Iris pigment epithelial cell (primary cell): Measurements from ENCODE around the gene MARK4.
"Not testable (repeated sequence)": the region's sequence is repeated elsewhere in the genome, so short reads cannot be mapped to it uniquely, and the experiment has no call there.

ENCODE experiments used
- DNase-seq: peaks from one replicate; pipeline ENCODE4 v3.0.0-alpha.2; 2011; ENCODE audit warnings: low read depth

The MARK4 gene

GRCh38 chr19:45244133-45244794, 6.8 kb upstream of the MARK4 start:
- no peak for DNase-seq

GRCh38 chr19:45245334-45245787, 5.7 kb upstream of the MARK4 start, which contains the start of gene EXOC3L2:
Gene EXOC3L2, minus strand, starts transcription at chr19:45245407. Its CDS starts 6,362 bp downstream, at chr19:45239045.
- DNase-seq: no peak

- no peak for DNase-seq
These were observed 5.2 kb upstream of the MARK4 start for GRCh38 chr19:45245826-45246225.

GRCh38 chr19:45247136-45247535, 3.9 kb upstream of the MARK4 start:
- DNase-seq: no peak

- no peak for DNase-seq
These were observed 1.6 kb upstream of the MARK4 start for GRCh38 chr19:45249261-45250033.

GRCh38 chr19:45250216-45250831, 747 bp upstream of the MARK4 start:
- DNase-seq: no peak

- DNase-seq: no peak
These were observed 632 bp downstream of the MARK4 start for GRCh38 chr19:45251452-45252354.

GRCh38 chr19:45253396-45254027, 2.4 kb downstream of the MARK4 start:
- DNase-seq: peak; percentile 35

GRCh38 chr19:45254044-45254531, 3.0 kb downstream of the MARK4 start:
- DNase-seq: no peak

- DNase-seq: no peak
These were observed 4.6 kb downstream of the MARK4 start for GRCh38 chr19:45255611-45256157.

- DNase-seq: no peak
These were observed 5.8 kb downstream of the MARK4 start for GRCh38 chr19:45256836-45257235.

- no peak for DNase-seq
These were observed 7.8 kb downstream of the MARK4 start for GRCh38 chr19:45258862-45259261.

GRCh38 chr19:45262570-45262969, 11.5 kb downstream of the MARK4 start:
- no peak for DNase-seq

- DNase-seq: no peak
These were observed 11.9 kb downstream of the MARK4 start for GRCh38 chr19:45263013-45263412.

GRCh38 chr19:45264781-45265317, 13.8 kb downstream of the MARK4 start:
- no peak for DNase-seq

GRCh38 chr19:45265375-45265774, 14.3 kb downstream of the MARK4 start:
- no peak for DNase-seq

GRCh38 chr19:45267296-45267695, 16.2 kb downstream of the MARK4 start:
- DNase-seq: no peak

GRCh38 chr19:45269939-45270338, 18.9 kb downstream of the MARK4 start:
- not testable (repeated sequence) for DNase-seq

GRCh38 chr19:45271098-45271734, 20.1 kb downstream of the MARK4 start:
- no peak for DNase-seq

- DNase-seq: no peak
These were observed 20.7 kb downstream of the MARK4 start for GRCh38 chr19:45271735-45272108.
